ENCODE results near the gene CEP97.

DNA sequence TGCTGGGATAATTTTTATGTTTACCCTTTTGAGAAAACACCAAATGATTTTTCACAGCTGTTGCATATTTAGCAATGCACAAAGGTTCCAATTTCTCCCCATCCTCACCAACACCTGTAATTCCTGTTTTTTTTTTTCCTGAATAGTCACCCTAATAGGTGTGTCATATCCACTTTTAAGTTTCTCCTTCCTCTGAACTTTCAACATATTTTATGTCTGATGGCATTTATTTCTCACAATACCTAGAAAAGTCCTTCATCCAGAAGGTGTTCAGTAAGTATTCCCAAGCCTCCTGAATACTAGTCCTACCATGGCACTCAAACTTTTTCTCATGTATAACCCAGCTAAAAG is 39.4 kb upstream of the CEP97 start:
- TF ChIP-seq POLR2A (IDR thresholded peaks at IDR 0.05) (no peak), CTCF (IDR thresholded peaks at IDR 0.05) (no peak)
